Naive thymus-derived CD4-positive, alpha-beta T cell (primary cell): ENCODE data around the gene HMGA1. TPM values are rescaled to one million over a fixed set of nuclear protein-coding genes. Genes with fewer than 3 reads are reported as not detected.

ENCODE experiments used
- ATAC-seq: fragments of 150-1000 bp; cut with Tn5 transposase; 2 replicates; pipeline ENCODE4 v1.10.0; 2021; ENCODE audit warnings: mild to moderate bottlenecking, moderate library complexity
- CTCF ChIA-PET: fragments of 350-600 bp; sonication (Branson Sonifier 250); formaldehyde crosslinking; loops from one replicate; lab custom pipeline; 2021; ENCODE audit warnings: antibody characterized with exemption; lab: Charles Lee
- POLR2A ChIA-PET: fragments of 350-600 bp; sonication (Branson Sonifier 250); formaldehyde crosslinking; loops from one replicate; lab custom pipeline; 2021; ENCODE audit warnings: antibody characterized with exemption, inconsistent platforms; lab: Charles Lee
- DNase-seq, 9 donors: peaks; one replicate each; pipeline versions ENCODE4 v3.0.0 to v3.0.0-alpha.2; 2020 to 2022; ENCODE audit warnings: mixed read lengths in 1 of 9
- H3K27ac ChIP-seq: one replicate; pipeline ENCODE4 v1.7.0; 2013; ENCODE audit warnings: mild to moderate bottlenecking, low read depth, low read length, moderate library complexity
- H3K27me3 ChIP-seq, 2 donors: one replicate each; pipeline ENCODE4 v1.7.0; 2013; ENCODE audit warnings: low read length in 2 of 2, mild to moderate bottlenecking in 2 of 2, moderate library complexity in 2 of 2; ENCODE audit not compliant: control insufficient read depth in 2 of 2, insufficient read depth in 2 of 2
- H3K36me3 ChIP-seq, 3 experiments: 1 replicate in 2 of 3; 2 replicates in 1 of 3; pipeline ENCODE4 v1.7.0; 2013; ENCODE audit warnings: low read length in 3 of 3, mild to moderate bottlenecking in 3 of 3, moderate library complexity in 1 of 3; ENCODE audit not compliant: insufficient read depth in 3 of 3, control insufficient read depth in 2 of 3
- H3K4me1 ChIP-seq, 2 donors: one replicate each; pipeline ENCODE4 v1.7.0; 2013; ENCODE audit warnings: low read length in 2 of 2, mild to moderate bottlenecking in 2 of 2, moderate library complexity in 1 of 2; ENCODE audit not compliant: control insufficient read depth in 2 of 2, insufficient read depth in 2 of 2
- H3K4me3 ChIP-seq: 2 replicates; pipeline ENCODE4 v1.7.0; 2013; ENCODE audit warnings: mild to moderate bottlenecking, low read length
- H3K9me3 ChIP-seq, 3 experiments: 1 replicate in 2 of 3; 2 replicates in 1 of 3; pipeline ENCODE4 v1.7.0; 2013; ENCODE audit warnings: low read length in 3 of 3; ENCODE audit not compliant: control insufficient read depth in 2 of 3
- H3K27ac Mint-ChIP-seq, 9 donors: one replicate each; pipeline ENCODE4 v1.8.0; 2020 to 2022; ENCODE audit warnings: mixed read lengths in 9 of 9, mild to moderate bottlenecking in 8 of 9, moderate library complexity in 5 of 9, inconsistent platforms in 2 of 9
- H3K27me3 Mint-ChIP-seq, 5 donors: one replicate each; pipeline ENCODE4 v1.8.0; 2021 to 2022; ENCODE audit warnings: mixed read lengths in 5 of 5, mild to moderate bottlenecking in 1 of 5
- H3K36me3 Mint-ChIP-seq, 5 donors: one replicate each; pipeline ENCODE4 v1.8.0; 2020 to 2022; ENCODE audit warnings: mixed read lengths in 5 of 5, mild to moderate bottlenecking in 3 of 5, inconsistent platforms in 1 of 5
- H3K4me1 Mint-ChIP-seq, 7 donors: one replicate each; pipeline ENCODE4 v1.8.0; 2020 to 2022; ENCODE audit warnings: mixed read lengths in 7 of 7, mild to moderate bottlenecking in 3 of 7, inconsistent platforms in 1 of 7
- H3K4me3 Mint-ChIP-seq, 10 donors: one replicate each; pipeline ENCODE4 v1.8.0; 2020 to 2022; ENCODE audit warnings: mild to moderate bottlenecking in 10 of 10, mixed read lengths in 10 of 10, moderate library complexity in 6 of 10, inconsistent platforms in 2 of 10
- H3K9me3 Mint-ChIP-seq, 11 donors: one replicate each; pipeline ENCODE4 v1.8.0; 2020 to 2022; ENCODE audit warnings: mixed read lengths in 11 of 11, mild to moderate bottlenecking in 4 of 11, inconsistent platforms in 1 of 11, moderate library complexity in 1 of 11
- intact Hi-C, 2 donors: fragments of 100-400 bp; cut with micrococcal nuclease; formaldehyde crosslinking; loops; one replicate each; pipeline ENCODE4 v1.15.1; 2023
- polyA plus RNA-seq, 2 donors: library from polyadenylated mRNA; unstranded; fragments of 300-500 nt; fragmentation: Illumina TruSeq; gene quantifications; one replicate each; pipeline ENCODE4 v1.2.3, GENCODE V29; 2021
- total RNA-seq, 6 experiments: library from RNA in 5 of 6; stranded (reverse) in 5 of 6; gene quantifications; 1 replicate in 5 of 6; 2 replicates in 1 of 6; pipeline ENCODE4 v1.2.3 and lab custom pipeline; 2021 to 2026

HMGA1 gene, protein sequence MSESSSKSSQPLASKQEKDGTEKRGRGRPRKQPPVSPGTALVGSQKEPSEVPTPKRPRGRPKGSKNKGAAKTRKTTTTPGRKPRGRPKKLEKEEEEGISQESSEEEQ
- total RNA-seq (100 to 1,000 TPM in 2 of 5 experiments, 10 to 100 TPM in 3; 90.0 to 180 (median 95.3) TPM), polyA plus RNA-seq (10 to 100 TPM; 35.7 to 41.0 TPM), total RNA-seq (lab: John Stamatoyannopoulos, UW) (123 reads per million, percentile 88 among the genes with 10 or more reads in this experiment)

DNA sequence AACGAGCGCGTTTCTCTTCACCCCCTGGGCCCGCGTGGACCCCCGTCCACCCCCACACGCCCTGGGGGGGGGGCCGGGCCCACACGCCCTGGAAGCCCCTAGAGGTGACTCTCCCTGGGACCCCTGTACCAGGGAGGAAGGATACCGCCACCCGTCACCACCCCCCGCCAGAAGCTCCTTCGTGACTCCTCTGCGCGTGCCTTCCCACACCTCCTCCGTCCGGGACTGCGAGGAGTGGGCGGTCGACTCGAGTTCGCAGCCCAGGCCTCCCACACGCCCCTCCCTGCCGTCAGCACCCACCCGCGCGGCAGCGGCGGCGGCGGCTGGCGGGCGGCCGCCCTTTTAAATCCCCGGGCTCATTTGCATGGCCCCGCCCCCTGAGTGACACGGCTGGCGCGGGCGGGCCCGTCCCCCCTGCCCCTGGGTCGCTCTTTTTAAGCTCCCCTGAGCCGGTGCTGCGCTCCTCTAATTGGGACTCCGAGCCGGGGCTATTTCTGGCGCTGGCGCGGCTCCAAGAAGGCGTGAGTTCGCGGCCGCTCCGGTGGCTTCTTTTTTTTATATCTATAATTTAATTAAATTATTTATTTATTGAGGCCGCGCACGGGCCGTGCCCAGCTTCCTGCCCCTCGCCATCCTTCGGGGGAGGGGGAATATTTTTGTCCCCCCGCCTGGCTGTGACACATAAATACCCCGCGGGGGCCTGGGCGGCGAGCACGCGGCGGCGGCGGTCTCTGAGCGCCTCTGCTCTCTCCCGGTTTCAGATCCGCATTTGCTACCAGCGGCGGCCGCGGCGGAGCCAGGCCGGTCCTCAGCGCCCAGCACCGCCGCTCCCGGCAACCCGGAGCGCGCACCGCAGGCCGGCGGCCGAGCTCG, at the start of gene HMGA1:
HMGA1 (plus strand) TSS at position 431 of the 873 bp plus-strand sequence. CDS start 3,908 bp downstream, outside the sequence.
- ChIA-PET POLR2A (interaction anchor here (0.6 to 2.2 kb wide), 25 partner anchors 10 to 1265 kb away, joined by 3 to 45 read pairs (median 5); partner anchors contain the start of genes ANKS1A, NUDT3 and SMIM29), CTCF (interaction anchor here (1.0 to 1.6 kb wide), 5 partner anchors 10 to 178 kb away, joined by 3 to 7 read pairs (median 5); partner anchors contain the start of gene SMIM29)
- H3K4me1 Mint-ChIP-seq: peaks cover 18 to 46% (median 37%) of the 10 kb centered on the region in 7 donors
- peak within 1 kb of the TSS; percentile 99 for H3K27ac ChIP-seq
- peaks cover 0 to 10% (median 0%) of the 10 kb centered on the region in 5 donors for H3K36me3 Mint-ChIP-seq
- H3K36me3 ChIP-seq: peaks cover 0 to 26% (median 0%) of the 10 kb centered on the region in 3 experiments
- H3K9me3 ChIP-seq: no peaks in the 10 kb centered on the region
- peak within 1 kb of the TSS; percentile 89 to 99 (median 98) for H3K27ac Mint-ChIP-seq
- H3K4me3 Mint-ChIP-seq: peak within 1 kb of the TSS; percentile 88 to 96 (median 94)
- intact Hi-C loops: loop anchor here (1.0 to 10.0 kb wide), 18 partner anchors 12 to 1394 kb away; partner anchors contain the start of genes ANKS1A (in 2 of the 2), SMIM29 (in 2 of the 2), TAF11 (in 2 of the 2) and BLTP3A (in 1 of the 2)
- H3K4me1 ChIP-seq: peaks cover 13 to 15% of the 10 kb centered on the region in 2 donors
- peak; percentile 84 for ATAC-seq
- H3K27me3 Mint-ChIP-seq: no peaks in the 10 kb centered on the region
- peak; percentile 73 to 91 (median 83) for DNase-seq
- no peaks in the 10 kb centered on the region for H3K27me3 ChIP-seq
- peak within 1 kb of the TSS; percentile 66 for H3K4me3 ChIP-seq
- H3K9me3 Mint-ChIP-seq: no peaks in the 10 kb centered on the region

DNA sequence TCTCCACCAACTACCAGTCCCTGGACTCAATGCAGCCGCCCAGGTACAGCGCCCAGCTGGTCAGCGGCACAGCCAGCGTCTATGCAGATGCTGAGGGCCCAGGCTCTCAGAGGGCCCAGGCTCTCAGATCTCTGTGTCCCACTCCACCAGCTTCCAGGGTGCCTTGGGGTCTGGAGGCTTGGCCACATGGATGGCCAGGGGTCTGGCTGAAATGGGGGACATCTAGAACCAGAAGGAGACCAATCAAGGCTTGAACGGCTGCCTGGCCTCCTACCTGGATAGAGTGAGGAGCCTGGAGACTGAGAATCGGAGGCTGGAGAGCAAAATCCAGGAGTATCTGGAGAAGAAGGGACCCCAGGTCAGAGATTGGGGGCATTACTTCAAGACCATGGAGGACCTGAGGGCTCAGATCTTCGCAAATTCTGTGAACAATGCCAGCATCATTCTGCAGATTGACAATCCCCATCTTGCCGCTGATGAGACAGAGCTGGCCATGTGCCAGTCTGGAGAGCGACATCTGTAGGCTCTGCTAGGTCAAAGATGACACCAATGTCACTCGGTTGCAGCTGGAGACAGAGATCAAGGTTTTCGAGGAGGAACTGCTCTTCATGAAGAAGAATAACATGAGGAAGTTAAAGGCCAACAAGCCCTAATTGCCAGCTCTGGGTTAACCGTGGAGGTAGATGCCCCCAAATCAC, 46.7 kb upstream of the HMGA1 start:
- POLR2A ChIA-PET: interaction anchor here (1.0 kb wide), 1 partner anchor 47 kb away, joined by 4 read pairs; the partner anchor contains the start of gene HMGA1
- intact Hi-C loops: loop anchor here in 1 of 2 donors (1.0 kb wide), 1 partner anchor 26 kb away; no protein-coding TSS in a partner anchor

DNA sequence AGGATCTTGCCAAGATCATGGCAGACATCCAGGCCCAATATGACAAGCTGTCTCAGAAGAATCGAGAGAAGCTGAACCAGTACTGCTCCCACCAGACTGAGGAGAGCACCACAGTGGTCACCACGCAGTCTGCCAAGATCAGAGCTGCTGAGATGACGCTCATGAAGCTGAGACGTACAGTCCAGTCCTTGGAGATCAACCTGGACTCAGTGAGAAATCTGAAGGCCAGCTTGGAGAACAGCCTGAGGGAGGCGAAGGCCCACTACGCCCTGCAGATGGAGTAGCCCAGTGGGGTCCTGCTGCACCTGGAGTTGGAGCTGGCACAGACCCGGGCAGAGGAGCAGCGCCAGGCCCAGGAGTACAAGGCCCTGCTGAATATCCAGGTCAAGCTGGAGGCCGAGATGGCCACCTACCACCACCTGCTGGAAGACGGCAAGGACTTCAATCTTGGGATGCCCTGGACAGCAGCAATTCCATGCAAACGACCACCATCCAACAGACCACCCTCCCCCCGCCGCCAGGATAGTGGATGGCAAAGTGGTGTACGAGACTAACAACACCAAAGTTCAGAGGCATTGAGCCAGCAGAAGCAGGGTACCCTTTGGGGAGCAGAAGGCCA, 46.1 kb upstream of the HMGA1 start:
- H3K27me3 ChIP-seq: no peaks in the 10 kb centered on the region
- CTCF ChIA-PET: interaction anchor here (0.6 to 2.8 kb wide), 9 partner anchors 9 to 419 kb away, joined by 3 to 22 read pairs (median 4); no protein-coding TSS in a partner anchor
- H3K27ac Mint-ChIP-seq: peak overlapping the region in 7 of 9 donors; percentile 37 to 72 (median 56)
- intact Hi-C loops: loop anchor here in 1 of 2 donors (1.0 kb wide), 1 partner anchor 26 kb away; no protein-coding TSS in a partner anchor
- no peaks in the 10 kb centered on the region for H3K36me3 Mint-ChIP-seq
- H3K4me1 ChIP-seq: peaks cover 0 to 12% of the 10 kb centered on the region in 2 donors
- peaks cover 0 to 3% (median 0%) of the 10 kb centered on the region in 5 donors for H3K27me3 Mint-ChIP-seq
- peaks cover 8 to 19% (median 11%) of the 10 kb centered on the region in 7 donors for H3K4me1 Mint-ChIP-seq
- no peak overlapping the region for H3K4me3 Mint-ChIP-seq
- H3K4me3 ChIP-seq: no peak overlapping the region
- ATAC-seq (no peak), DNase-seq (no peak)
- H3K36me3 ChIP-seq: no peaks in the 10 kb centered on the region
- no peaks in the 10 kb centered on the region for H3K9me3 Mint-ChIP-seq
- H3K27ac ChIP-seq: no peak overlapping the region
- POLR2A ChIA-PET: interaction anchor here (0.7 to 1.0 kb wide), 2 partner anchors 46 to 116 kb away, joined by 4 read pairs; partner anchors contain the start of gene HMGA1
- no peaks in the 10 kb centered on the region for H3K9me3 ChIP-seq

More for the DNA sequence above, 46.7 kb upstream of the HMGA1 start:
- Mint-ChIP-seq H3K9me3 (no peaks in the 10 kb centered on the region), H3K27ac (peak overlapping the region in 8 of 9 donors; percentile 37 to 72 (median 54)), H3K4me3 (no peak overlapping the region), H3K36me3 (no peaks in the 10 kb centered on the region), H3K27me3 (no peaks in the 10 kb centered on the region), H3K4me1 (peaks cover 6 to 19% (median 10%) of the 10 kb centered on the region in 7 donors)
- Histone ChIP-seq H3K4me1 (peaks cover 0 to 12% of the 10 kb centered on the region in 2 donors), H3K9me3 (no peaks in the 10 kb centered on the region), H3K27ac (no peak overlapping the region), H3K4me3 (no peak overlapping the region), H3K36me3 (no peaks in the 10 kb centered on the region), H3K27me3 (no peaks in the 10 kb centered on the region)
- ATAC-seq: peak; percentile 80
- CTCF ChIA-PET: interaction anchor here (0.6 to 2.8 kb wide), 10 partner anchors 12 to 420 kb away, joined by 3 to 22 read pairs (median 4); no protein-coding TSS in a partner anchor
- peak in 8 of 9 donors; percentile 29 to 78 (median 61) for DNase-seq

DNA sequence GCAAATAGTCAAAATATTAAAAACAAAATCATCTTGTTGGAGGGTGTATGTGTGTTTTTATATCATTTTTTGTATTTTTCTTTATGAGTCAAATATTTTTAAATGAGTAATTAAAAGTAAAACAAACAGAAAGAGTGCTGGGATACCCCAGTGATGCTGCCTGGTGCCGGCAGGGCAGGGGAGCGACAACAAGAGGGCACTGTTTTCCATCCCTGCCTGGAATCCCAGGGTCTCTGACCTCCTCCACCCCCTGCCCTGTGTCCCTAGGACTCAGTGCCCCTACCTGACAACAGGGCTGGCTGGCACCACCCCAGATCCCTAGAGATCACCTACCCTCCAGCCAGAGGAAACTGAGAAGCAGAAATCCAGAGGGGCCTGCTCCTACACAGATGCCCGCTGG, 41.9 kb upstream of the HMGA1 start:
- H3K9me3 ChIP-seq: no peaks in the 10 kb centered on the region
- H3K27ac Mint-ChIP-seq: peak overlapping the region in 1 of 9 donors; percentile 70
- DNase-seq: no peak
- ChIA-PET CTCF (interaction anchor here (1.5 to 4.8 kb wide), 5 partner anchors 30 to 220 kb away, joined by 3 to 47 read pairs (median 11); partner anchors contain the start of gene SMIM29), POLR2A (interaction anchor here (1.0 to 2.2 kb wide), 2 partner anchors 42 to 220 kb away, joined by 3 to 13 read pairs; partner anchors contain the start of gene HMGA1)
- H3K27ac ChIP-seq: no peak overlapping the region
- H3K27me3 Mint-ChIP-seq: peaks cover 0 to 13% (median 0%) of the 10 kb centered on the region in 5 donors
- peak overlapping the region in 2 of 10 donors; percentile 30 to 58 for H3K4me3 Mint-ChIP-seq
- H3K4me1 Mint-ChIP-seq: peaks cover 7 to 17% (median 16%) of the 10 kb centered on the region in 7 donors
- intact Hi-C loops: loop anchor here in 1 of 2 donors (5.0 kb wide), 1 partner anchor 32 kb away; no protein-coding TSS in a partner anchor
- H3K27me3 ChIP-seq: no peaks in the 10 kb centered on the region
- no peak for ATAC-seq
- no peaks in the 10 kb centered on the region for H3K36me3 Mint-ChIP-seq
- no peaks in the 10 kb centered on the region for H3K9me3 Mint-ChIP-seq
- no peak overlapping the region for H3K4me3 ChIP-seq
- H3K36me3 ChIP-seq: no peaks in the 10 kb centered on the region
- H3K4me1 ChIP-seq: peaks cover 6 to 13% of the 10 kb centered on the region in 2 donors

DNA sequence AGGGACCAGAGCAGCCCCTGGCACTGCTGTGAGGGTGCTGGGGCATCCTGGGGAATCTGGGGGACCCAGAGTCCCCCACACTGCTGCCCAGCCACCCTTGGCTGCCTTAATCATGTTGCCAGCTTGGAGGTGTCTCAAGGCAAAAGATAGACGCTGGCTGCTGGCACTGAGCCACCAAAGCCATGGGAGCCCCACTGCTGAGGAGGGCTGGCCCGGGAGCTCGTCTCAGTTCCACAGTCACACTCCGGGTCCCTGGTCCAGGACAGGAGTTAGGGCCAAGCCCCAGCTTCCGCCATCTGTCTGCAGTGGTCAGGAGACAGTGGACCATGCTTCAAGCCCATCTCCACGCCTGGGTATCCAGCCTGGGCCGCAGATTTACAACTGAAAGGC, 41.0 kb upstream of the HMGA1 start:
- Mint-ChIP-seq H3K9me3 (no peaks in the 10 kb centered on the region), H3K4me1 (peaks cover under 1 to 11% (median 8%) of the 10 kb centered on the region in 7 donors), H3K27me3 (peaks cover 0 to 13% (median 0%) of the 10 kb centered on the region in 5 donors), H3K27ac (no peak overlapping the region), H3K4me3 (peak overlapping the region in 2 of 10 donors; percentile 16 to 79), H3K36me3 (no peaks in the 10 kb centered on the region)
- Histone ChIP-seq H3K27me3 (no peaks in the 10 kb centered on the region), H3K4me1 (peaks cover 4 to 6% of the 10 kb centered on the region in 2 donors), H3K27ac (no peak overlapping the region), H3K4me3 (no peak overlapping the region), H3K36me3 (no peaks in the 10 kb centered on the region), H3K9me3 (no peaks in the 10 kb centered on the region)
- ChIA-PET POLR2A (interaction anchor here (0.8 to 2.2 kb wide), 7 partner anchors 13 to 231 kb away, joined by 3 to 19 read pairs (median 6); partner anchors contain the start of genes HMGA1, NUDT3 and SMIM29), CTCF (interaction anchor here (0.5 to 4.8 kb wide), 18 partner anchors 13 to 420 kb away, joined by 3 to 47 read pairs (median 4); partner anchors contain the start of genes HMGA1 and SMIM29)
- intact Hi-C loops: loop anchor here (1.0 to 5.0 kb wide), 13 partner anchors 32 to 945 kb away; partner anchors contain the start of genes HMGA1 (in 1 of the 2), NUDT3 (in 1 of the 2) and SMIM29 (in 1 of the 2)
- no peak for DNase-seq
- no peak for ATAC-seq
